Esophagus muscularis mucosa (tissue), 4 donors: Measurements from ENCODE around the gene JUNB.
"Not testable (repeated sequence)": the region's sequence is repeated elsewhere in the genome, so short reads cannot be mapped to it uniquely, and the experiment has no call there.

ENCODE experiments used
- CTCF ChIP-seq, 3 experiments: fragments of 200-600 bp in 2 of 3; fragments of 450-650 bp in 1 of 3; sonication (generic) in 2 of 3; IDR thresholded peaks; one replicate each; pipeline ENCODE4 v1.5.1; 2017 to 2019; ENCODE audit warnings: antibody characterized with exemption in 3 of 3, mild to moderate bottlenecking in 2 of 3, moderate library complexity in 1 of 3
- EP300 ChIP-seq: sonication (generic); formaldehyde crosslinking; IDR thresholded peaks from one replicate; pipeline ENCODE4 v1.6.1; 2017; ENCODE audit warnings: antibody characterized with exemption
- POLR2A ChIP-seq: fragments of 450-650 bp; IDR thresholded peaks from one replicate; pipeline ENCODE4 v1.6.1; 2017; ENCODE audit warnings: antibody characterized with exemption, moderate library complexity, mild to moderate bottlenecking, low read depth

- TF ChIP-seq POLR2A; CTCF (IDR thresholded peaks at IDR 0.05); EP300: not testable (repeated sequence)
Observed at GRCh38 chr19:12817188-12817587, 25.9 kb downstream of the JUNB start.
